Ureter (tissue), 1 donor: ENCODE measurements around the gene COL4A1. TPM values are rescaled to one million over a fixed set of nuclear protein-coding genes. Genes with fewer than 3 reads are reported as not detected.

Experiments used
- DNase-seq: peaks from one replicate; pipeline ENCODE4 v3.0.0-alpha.2; 2020; ENCODE audit warnings: low spot score
- total RNA-seq: library from RNA; stranded (reverse); gene quantifications from one replicate; pipeline ENCODE4 v1.2.4, GENCODE V29; 2023
- donor health status: DM: yes; HTN: yes; CAD: no.

COL4A1 gene
- total RNA-seq, 1 donor from 2014 or later = 144 TPM

DNA sequence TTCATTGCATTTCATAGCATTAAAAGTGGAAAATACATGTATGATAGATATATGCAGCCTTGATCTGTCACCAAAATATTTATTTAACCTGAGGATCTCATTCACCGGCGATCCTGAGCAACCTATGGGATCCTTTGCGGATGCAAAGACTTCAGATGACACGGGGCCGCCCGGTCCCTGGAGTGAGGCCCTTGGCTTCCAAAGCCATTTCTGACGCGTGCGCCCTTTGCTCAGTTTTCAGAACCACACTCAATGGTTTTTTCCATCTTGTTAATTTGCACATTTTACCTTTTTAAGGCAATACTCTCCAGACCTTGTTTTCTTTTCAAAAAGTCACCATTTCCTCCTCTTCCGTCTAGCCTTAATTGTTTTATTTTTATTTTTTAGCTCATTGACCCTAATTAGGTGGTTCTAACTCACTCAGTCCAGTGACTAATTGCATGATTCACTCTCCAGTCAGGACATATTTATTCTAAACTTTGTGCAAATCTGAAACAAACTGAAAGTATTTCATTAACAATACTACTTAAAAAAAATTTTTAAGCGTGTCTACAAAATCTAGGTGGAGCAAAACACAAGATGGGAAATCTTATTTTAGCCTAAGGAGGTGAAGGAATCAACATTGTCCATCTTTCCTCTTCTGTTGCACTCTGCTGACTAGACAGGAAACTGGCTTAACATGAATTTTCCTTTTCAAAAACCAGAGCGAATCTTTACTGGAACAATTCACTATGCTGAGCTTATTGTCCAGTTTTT is 47.9 kb downstream of the COL4A1 start:
- no peak for DNase-seq

- DNase-seq = no peak
Observed at GRCh38 chr13:110257408-110257807, 49.5 kb downstream of the COL4A1 start.

- DNase-seq = no peak
Observed at GRCh38 chr13:110256126-110256905, 50.6 kb downstream of the COL4A1 start.

DNA sequence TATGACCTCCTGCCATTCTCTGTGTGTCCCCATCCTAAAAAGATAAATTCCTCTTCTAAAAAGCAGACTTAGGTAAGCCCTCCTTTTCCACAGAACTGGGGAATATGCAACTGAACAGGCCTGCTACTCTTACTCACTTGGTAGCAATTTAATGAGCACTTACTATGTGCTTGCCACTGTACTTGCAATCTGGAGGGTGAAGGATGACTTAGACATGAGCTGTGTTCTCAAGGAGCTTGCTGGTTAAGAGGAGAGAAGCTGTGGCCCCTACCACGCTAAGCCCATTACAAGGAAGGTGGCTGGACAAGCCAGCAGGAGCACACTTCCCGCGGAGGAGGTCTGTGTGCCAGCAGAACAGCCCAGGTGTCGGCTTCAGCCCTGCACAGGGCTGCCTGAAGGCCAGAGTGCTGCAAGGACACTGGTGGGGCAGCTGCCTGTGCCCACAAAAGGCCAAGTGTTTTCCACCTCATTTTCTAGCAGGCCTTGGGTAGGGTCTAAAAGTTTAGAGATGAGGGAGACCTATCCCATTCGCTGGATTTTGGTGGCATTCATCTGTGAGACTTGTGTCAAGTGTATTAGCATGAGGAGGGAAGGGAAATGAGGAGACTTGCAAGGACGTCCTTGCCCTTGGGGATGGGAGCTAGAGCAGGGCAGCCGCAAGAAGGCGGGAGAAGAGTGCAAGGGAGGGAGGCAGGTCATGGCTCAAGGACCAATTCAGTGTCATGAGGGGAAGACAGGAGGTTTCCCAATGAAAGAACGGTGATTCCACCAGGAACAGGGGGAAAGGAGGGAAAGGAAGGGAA is 52.0 kb downstream of the COL4A1 start:
- no peak for DNase-seq

- no peak for DNase-seq
Observed at GRCh38 chr13:110254151-110254679, 52.7 kb downstream of the COL4A1 start.

DNA sequence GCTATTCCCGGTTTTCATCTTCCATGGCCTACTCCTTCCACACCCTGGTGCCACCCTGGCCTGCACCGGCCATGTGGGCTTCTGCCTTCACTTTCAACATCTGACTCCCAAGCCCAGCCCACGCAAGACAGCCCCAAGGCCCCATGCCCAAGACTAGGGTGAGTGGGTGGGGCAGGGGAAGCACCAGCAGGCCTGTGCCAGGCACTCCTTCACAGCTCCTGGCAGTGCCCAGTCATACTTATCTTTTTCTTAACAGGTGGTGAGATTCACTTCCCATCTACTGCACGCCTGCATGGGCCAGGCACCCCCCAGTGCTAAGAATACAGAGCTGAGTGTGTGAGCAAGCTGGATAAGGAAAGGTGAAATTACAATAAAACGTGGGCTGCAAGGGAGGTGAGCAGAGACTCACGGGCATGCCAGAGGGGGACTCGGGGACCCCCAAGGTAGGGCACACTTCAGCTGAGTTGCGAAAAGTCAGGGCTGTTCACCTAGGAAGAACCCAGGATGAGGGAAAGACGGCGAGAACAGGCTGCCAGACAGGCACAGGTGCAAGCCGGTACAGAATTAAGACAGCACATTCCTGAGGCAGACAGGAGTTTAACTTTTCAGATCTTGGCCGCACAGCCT is 55.7 kb downstream of the COL4A1 start:
- DNase-seq = peak; percentile 39

- peak; percentile 41 for DNase-seq
Observed at GRCh38 chr13:110250258-110250891, 56.6 kb downstream of the COL4A1 start.

DNA sequence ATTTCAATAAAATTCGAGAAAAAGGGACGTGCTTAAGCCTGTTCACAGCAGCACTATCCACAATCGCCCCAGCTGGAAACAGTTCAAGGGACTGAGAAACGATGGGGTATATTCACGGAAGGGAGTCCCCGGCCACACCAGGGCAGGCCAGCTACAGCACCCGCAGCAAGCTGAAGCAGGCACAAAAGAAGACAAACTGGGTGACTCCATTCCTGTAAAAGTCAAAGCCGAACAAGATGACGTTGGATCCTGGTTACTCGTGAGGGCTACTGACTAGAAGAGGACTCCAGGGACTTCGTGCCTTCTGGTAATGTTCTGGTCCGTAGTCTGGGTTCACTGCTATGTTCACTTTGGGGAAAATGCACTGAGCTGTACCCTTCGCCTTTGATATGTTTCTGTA is 57.6 kb downstream of the COL4A1 start:
- DNase-seq = peak; percentile 38

GRCh38 chr13:110248449-110249143 is 58.4 kb downstream of the COL4A1 start:
- peak; percentile 41 for DNase-seq

DNA sequence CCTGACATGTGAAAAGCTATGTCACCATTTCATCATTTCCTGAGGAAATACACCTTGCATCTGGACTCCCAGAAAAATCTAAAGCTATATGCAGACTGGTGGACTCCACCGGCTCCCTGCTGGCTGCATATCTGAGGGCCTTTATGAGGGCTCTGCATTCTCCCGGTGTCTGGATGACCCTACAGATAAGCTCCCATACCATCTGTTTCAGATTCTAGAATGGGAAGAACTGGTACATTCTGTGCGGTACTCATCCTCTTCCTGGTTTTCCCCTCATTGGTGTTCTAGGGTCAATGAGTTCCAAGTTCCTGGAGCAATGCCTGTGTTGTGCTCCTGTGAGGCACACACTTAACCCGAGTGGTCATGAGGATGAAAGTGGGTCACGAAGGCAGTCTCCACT is 60.4 kb downstream of the COL4A1 start:
- no peak for DNase-seq

- DNase-seq = no peak
Observed at GRCh38 chr13:110245416-110245899, 61.5 kb downstream of the COL4A1 start.

GRCh38 chr13:110244976-110245375 is 62.0 kb downstream of the COL4A1 start:
- DNase-seq = no peak

- DNase-seq = no peak
Observed at GRCh38 chr13:110244071-110244830, 62.7 kb downstream of the COL4A1 start.

GRCh38 chr13:110242615-110243014 is 64.3 kb downstream of the COL4A1 start:
- no peak for DNase-seq

- no peak for DNase-seq
Observed at GRCh38 chr13:110240943-110241342, 66.0 kb downstream of the COL4A1 start.

- no peak for DNase-seq
Observed at GRCh38 chr13:110240352-110240751, 66.6 kb downstream of the COL4A1 start.

- DNase-seq = no peak
Observed at GRCh38 chr13:110239280-110240125, 67.5 kb downstream of the COL4A1 start.

- DNase-seq = no peak
Observed at GRCh38 chr13:110238818-110239195, 68.2 kb downstream of the COL4A1 start.
